HG02840 (cell line): ENCODE measurements around the gene JAKMIP3.

Experiments
- ATAC-seq: cut with Tn5 transposase; IDR thresholded peaks from one replicate; pipeline ENCODE4 v1.9.1; 2021; ENCODE audit warnings: mild to moderate bottlenecking, moderate library complexity, moderate number of reproducible peaks; ENCODE audit not compliant: unreplicated experiment, low FRiP score

Gene JAKMIP3

GRCh38 chr10:132043861-132044695 lies 21.7 kb upstream of the JAKMIP3 start:
- ATAC-seq = no peak

- no peak for ATAC-seq
Measured at GRCh38 chr10:132044803-132045202, 20.9 kb upstream of the JAKMIP3 start.

GRCh38 chr10:132045324-132045723 lies 20.4 kb upstream of the JAKMIP3 start:
- ATAC-seq = no peak

- ATAC-seq = no peak
Measured at GRCh38 chr10:132047575-132048293, 18.0 kb upstream of the JAKMIP3 start.

DNA sequence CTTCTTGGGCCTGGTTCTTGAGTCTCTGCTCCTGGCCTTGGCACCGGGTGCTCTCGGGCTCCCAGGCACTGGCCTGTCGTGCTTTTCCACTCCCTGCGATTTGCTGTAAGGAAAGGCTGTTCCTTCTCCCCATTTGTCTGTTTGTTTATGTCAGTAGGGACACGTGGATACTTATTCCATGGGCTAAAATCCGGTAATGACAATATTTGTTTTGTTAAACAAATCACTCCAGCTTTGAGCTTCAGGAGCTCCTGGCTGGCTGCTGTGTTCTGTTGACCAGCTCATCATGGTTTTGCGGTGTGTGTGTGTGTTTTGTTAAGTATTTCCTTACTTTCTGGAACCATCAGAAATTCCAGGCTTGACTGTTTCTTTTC lies 17.5 kb upstream of the JAKMIP3 start:
- ATAC-seq = no peak

DNA sequence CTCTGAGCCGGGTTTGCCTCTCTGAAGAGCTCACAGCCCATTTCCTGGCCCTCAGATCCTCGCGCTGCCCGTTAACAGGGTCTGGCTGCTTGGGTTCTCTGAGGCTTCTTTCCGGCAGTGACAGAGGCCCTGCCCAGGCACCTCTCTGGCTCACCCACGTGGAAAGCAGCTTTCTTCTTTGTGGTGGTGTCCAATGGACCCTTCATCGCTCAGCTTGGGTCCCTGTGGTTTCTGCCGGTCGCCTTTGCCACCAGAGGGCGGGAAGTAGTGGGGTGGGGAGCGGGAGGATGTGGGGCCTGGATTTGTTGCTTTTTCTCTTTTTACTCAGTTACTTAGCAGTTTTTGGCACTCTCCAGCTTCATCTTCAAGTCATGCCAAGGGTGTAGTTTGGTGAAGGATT lies 15.6 kb upstream of the JAKMIP3 start:
- no peak for ATAC-seq

DNA sequence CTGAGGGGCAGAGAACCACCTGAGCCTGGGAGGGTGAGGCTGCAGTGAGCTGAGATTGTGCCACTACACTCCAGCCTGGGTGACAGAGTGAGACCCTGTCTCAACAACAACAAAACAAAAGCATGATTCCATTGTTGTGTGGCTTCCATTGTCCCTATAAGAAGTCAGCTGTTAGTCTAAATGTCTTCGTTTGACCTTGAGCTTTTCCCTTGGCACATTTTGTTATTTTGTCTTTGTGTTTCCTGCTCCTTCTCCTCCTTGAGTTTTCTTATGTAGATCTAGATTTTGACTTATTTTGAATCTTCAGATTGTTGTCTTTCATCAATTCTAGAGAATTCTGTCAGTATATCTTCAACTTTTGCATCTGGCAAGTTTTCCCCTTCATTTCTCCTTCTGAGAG lies 13.6 kb upstream of the JAKMIP3 start:
- no peak for ATAC-seq

- ATAC-seq = no peak
Measured at GRCh38 chr10:132054564-132054963, 11.2 kb upstream of the JAKMIP3 start.

DNA sequence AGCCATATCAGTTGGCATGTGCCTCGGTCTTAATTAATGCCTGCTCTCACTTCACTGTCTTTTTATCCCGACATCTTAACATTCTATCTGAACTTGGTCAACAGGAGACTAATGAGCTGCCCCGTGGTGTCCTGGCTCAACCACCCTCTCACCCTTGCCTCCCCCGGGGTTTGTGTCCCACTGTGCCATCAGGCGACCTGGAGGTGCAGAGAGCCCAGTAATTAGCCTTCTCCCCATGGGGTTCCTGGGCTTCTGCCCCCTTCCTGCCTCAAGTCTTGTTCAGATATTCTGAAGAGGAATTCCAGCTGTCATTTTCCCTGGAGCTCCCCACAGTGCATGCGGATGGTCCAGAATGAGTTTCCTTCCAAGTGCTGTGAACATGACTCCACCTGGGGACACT lies 10.1 kb upstream of the JAKMIP3 start:
- no peak for ATAC-seq

GRCh38 chr10:132056663-132057062 lies 9.1 kb upstream of the JAKMIP3 start:
- no peak for ATAC-seq

- ATAC-seq = no peak
Measured at GRCh38 chr10:132057191-132057681, 8.5 kb upstream of the JAKMIP3 start.

DNA sequence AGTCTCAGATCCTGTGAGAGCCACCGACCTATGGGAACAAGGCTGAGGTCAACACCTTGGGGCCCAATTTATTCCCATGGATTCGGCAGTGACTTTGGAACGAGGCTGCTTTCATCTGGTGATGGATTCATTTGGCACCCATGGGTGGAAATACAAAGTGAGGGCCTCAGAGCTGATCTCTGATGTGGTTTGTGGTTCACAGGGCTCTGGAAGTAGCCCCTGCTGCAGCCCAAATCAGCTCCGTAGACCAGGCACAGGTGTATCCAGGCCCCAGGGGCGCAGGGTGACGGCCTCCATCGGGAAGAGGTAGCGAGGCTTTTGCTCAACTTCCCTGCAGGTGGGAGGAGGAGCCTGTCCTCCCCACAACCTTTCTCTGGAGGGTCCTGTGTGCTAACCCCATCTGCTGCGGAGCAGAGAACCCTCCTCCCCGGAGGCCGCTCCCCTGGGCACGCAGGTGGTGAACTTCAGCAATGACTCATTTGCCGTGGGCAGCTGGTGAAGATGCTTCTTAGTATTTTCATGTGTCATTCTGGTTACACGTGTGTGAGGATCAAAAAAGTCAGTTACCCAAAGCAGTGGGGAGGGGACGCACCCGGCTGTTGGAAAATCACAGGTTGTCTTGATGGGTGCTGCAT lies 7.5 kb upstream of the JAKMIP3 start:
- no peak for ATAC-seq

- no peak for ATAC-seq
Measured at GRCh38 chr10:132058793-132059759, 6.7 kb upstream of the JAKMIP3 start.

DNA sequence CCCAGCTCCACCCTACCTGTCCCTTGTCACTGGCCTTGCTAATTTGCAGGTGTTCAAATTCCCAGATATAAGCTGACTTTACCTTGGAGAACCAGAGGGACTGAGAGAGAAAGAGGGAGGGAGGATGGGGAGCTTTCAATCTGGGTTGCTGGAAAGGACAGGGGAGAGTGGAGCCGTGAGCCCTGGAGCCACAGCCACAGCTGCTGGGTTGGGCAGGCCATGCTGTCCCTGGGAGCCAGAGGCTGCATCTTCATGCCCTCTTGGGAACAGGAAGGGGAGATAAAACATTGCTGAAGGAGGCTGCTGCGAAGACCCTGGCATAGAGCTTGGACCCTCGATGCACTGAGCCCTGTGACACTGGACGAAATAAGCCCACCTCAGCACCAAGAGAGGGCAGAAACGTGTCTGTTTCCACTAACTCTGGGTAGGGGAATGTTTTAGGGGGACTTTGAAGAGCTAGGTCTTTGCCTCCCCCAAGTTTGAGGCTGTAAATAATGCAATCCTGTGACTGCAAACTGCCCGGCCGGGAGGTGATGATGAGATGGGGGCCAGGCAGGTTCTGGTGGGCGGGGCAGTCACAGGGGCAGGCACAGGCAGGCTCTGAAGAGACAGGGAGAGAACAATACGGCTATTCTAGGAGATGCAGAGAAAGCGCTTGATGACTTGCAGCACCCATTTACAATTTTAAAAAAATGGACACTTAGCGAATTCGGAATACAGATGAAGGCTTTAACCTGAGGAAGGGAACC lies 5.8 kb upstream of the JAKMIP3 start:
- no peak for ATAC-seq

DNA sequence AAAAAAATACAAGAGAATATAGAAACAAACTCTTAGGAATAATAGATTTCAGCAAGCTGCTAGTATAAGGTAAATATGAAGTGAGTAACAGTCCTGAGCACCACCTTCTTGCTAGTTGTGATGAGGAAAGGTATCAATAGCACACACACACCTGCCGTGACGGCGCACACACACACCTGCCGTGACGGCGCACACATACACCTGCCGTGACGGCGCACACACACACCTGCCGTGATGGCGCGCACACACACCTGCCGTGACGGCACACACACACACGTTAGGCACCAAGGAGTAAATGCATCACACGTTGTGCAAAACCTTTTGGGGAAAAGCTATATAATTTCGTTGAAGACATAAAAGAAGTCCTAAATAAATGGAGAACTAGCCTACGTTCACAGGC lies 4.7 kb upstream of the JAKMIP3 start:
- no peak for ATAC-seq

DNA sequence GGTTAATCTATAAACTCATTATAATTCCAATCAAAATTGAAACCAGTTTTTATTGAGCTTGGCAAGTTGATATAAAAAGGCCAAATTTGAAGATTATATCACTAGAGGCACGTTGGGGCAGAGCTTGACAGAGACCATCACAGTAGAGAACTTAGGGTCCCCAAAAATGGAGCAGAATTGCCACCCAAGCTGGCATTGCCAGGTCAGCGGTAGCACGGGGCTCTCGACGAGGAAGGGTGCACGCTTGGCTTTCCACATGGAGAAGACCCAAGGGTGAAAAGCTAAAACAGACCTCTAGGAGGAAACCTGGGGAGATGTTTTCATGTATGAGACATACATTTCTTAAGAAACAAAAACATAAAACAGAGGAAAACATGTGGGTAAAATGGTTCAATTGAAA lies 4.3 kb upstream of the JAKMIP3 start:
- no peak for ATAC-seq

DNA sequence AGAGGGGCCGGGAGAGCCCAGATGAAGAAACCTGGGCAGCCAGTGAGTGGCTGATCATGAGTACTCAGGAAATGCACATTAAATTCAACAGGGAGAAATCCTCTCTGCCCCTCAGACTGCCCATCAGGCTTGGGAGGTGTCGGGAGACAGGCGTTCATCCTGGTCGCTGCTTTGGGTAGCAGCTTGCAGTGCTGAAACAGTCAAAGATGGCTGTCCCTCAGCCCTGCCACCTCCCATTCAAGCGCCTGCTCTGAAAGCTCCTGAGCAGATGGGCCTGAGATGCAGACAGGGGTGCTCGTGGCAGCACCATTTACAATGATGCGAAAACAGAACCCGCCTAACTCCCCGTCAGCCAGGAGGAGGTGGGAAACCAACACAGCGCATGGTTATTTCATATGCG lies 3.6 kb upstream of the JAKMIP3 start:
- no peak for ATAC-seq

GRCh38 chr10:132062641-132063390 lies 2.9 kb upstream of the JAKMIP3 start:
- no peak for ATAC-seq

DNA sequence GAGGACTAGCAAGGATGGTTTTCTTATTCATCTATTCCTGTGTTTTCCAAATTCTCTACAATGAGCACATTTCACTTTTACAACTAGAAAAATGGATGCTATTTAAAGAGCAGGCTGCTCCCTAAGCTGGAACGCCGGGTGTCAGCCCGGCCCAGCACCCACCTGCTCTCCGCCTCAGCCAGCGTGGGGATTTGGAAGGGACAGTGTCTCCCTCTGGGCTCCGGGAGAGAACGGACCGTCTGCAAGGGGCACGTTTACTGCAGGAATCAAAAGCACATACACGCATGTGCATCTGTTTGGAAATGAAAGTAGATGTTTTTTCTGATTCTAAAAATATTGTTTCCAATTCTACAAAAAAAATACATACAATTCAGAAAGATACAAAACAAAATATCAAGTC lies 2.3 kb upstream of the JAKMIP3 start:
- no peak for ATAC-seq
